GM23338 (cell line): ENCODE measurements around the gene GNG12. TPM values are rescaled to one million over a fixed set of nuclear protein-coding genes. Genes with fewer than 3 reads are reported as not detected.

ENCODE experiments used
- ATAC-seq: fragments of 200-7000 bp; cut with Tn5 transposase; 3 replicates; pipeline ENCODE4 v1.9.1; 2020
- DNase-seq: peaks from one replicate; pipeline ENCODE4 v3.0.0-alpha.2; 2015; ENCODE audit warnings: low spot score
- H2AFZ ChIP-seq: fragments of 200-600 bp; sonication (generic); 2 replicates; pipeline ENCODE4 v1.8.0; 2016; ENCODE audit warnings: antibody characterized with exemption, mild to moderate bottlenecking, moderate library complexity
- H3F3A ChIP-seq: fragments of 200-600 bp; sonication (generic); replicated peaks from 2 replicates; pipeline ENCODE4 v1.8.0; 2017; ENCODE audit warnings: antibody characterized with exemption, mixed run types, low read depth
- H3K27ac ChIP-seq: fragments of 200-600 bp; sonication (generic); 2 replicates; pipeline ENCODE4 v1.6.1; 2016; ENCODE audit warnings: low read depth
- H3K27me3 ChIP-seq: fragments of 200-600 bp; sonication (generic); 2 replicates; pipeline ENCODE4 v1.8.0; 2016; ENCODE audit warnings: mild to moderate bottlenecking, mixed run types, moderate library complexity; ENCODE audit not compliant: insufficient read depth
- H3K36me3 ChIP-seq: fragments of 200-600 bp; sonication (generic); 2 replicates; pipeline ENCODE4 v1.8.0; 2016; ENCODE audit warnings: mild to moderate bottlenecking; ENCODE audit not compliant: insufficient read depth
- H3K4me1 ChIP-seq: fragments of 200-600 bp; sonication (generic); 2 replicates; pipeline ENCODE4 v1.8.0; 2016; ENCODE audit warnings: mild to moderate bottlenecking, moderate library complexity; ENCODE audit not compliant: insufficient read depth
- H3K4me2 ChIP-seq: fragments of 200-600 bp; sonication (generic); 2 replicates; pipeline ENCODE4 v1.7.1; 2017; ENCODE audit warnings: mixed run types
- H3K4me3 ChIP-seq: fragments of 200-600 bp; sonication (generic); 2 replicates; pipeline ENCODE4 v1.6.1; 2016; ENCODE audit warnings: mixed run types
- H3K79me2 ChIP-seq: fragments of 200-600 bp; sonication (generic); replicated peaks from 2 replicates; pipeline ENCODE4 v1.8.0; 2017; ENCODE audit warnings: mild to moderate bottlenecking; ENCODE audit not compliant: insufficient read depth
- H3K9me2 ChIP-seq: fragments of 200-600 bp; sonication (generic); 2 replicates; pipeline ENCODE4 v1.8.0; 2017; ENCODE audit not compliant: insufficient read depth
- H4K20me1 ChIP-seq: fragments of 200-600 bp; sonication (generic); replicated peaks from 2 replicates; pipeline ENCODE4 v1.8.0; 2017; ENCODE audit warnings: mild to moderate bottlenecking; ENCODE audit not compliant: insufficient read depth
- H3K27ac Mint-ChIP-seq: 2 replicates; pipeline ENCODE4 v1.8.0; 2020; ENCODE audit warnings: inconsistent platforms, mild to moderate bottlenecking, moderate library complexity, mixed read lengths
- H3K27me3 Mint-ChIP-seq: 3 replicates; pipeline ENCODE4 v1.8.0; 2022; ENCODE audit warnings: low read depth, mild to moderate bottlenecking, moderate library complexity, mixed read lengths, inconsistent platforms; ENCODE audit not compliant: insufficient read depth, poor library complexity
- H3K36me3 Mint-ChIP-seq: 3 replicates; pipeline ENCODE4 v1.8.0; 2021; ENCODE audit warnings: low read depth, mild to moderate bottlenecking, inconsistent platforms, moderate library complexity, mixed read lengths
- H3K4me1 Mint-ChIP-seq: 3 replicates; pipeline ENCODE4 v1.8.0; 2020; ENCODE audit warnings: mild to moderate bottlenecking, inconsistent platforms, mixed read lengths
- H3K4me3 Mint-ChIP-seq: 3 replicates; pipeline ENCODE4 v1.8.0; 2021; ENCODE audit warnings: moderate library complexity, mild to moderate bottlenecking, inconsistent platforms, mixed read lengths
- H3K9me3 Mint-ChIP-seq: 3 replicates; pipeline ENCODE4 v1.8.0; 2020; ENCODE audit warnings: moderate library complexity, mild to moderate bottlenecking, inconsistent platforms, mixed read lengths
- CREB1 ChIP-seq: fragments of 250-450 bp; sonication (Bioruptor Pico); IDR thresholded peaks from 2 replicates; pipeline ENCODE4 v1.5.0; 2020; ENCODE audit warnings: low read depth, mild to moderate bottlenecking, moderate library complexity
- EZH2 ChIP-seq: fragments of 200-600 bp; sonication (generic); IDR thresholded peaks from one replicate; pipeline ENCODE4 v1.8.0; 2017; ENCODE audit warnings: antibody characterized with exemption, mild to moderate bottlenecking, low read depth; ENCODE audit not compliant: unreplicated experiment
- EZH2phosphoT487 ChIP-seq: fragments of 200-600 bp; sonication (generic); IDR thresholded peaks from one replicate; pipeline ENCODE4 v1.8.1; 2018; ENCODE audit warnings: antibody characterized with exemption; ENCODE audit not compliant: unreplicated experiment
- JUNB ChIP-seq: IDR thresholded peaks from one replicate; pipeline ENCODE4 v1.6.1; 2016; ENCODE audit warnings: antibody characterized with exemption; ENCODE audit not compliant: unreplicated experiment
- NANOG ChIP-seq: IDR thresholded peaks from 2 replicates; pipeline ENCODE4 v1.6.1; 2016; ENCODE audit warnings: antibody characterized with exemption, borderline replicate concordance
- POLR2AphosphoS5 ChIP-seq: IDR thresholded peaks from 2 replicates; pipeline ENCODE4 v1.6.1; 2016; ENCODE audit warnings: antibody characterized with exemption, low read depth
- STAT1 ChIP-seq: IDR thresholded peaks from one replicate; pipeline ENCODE4 v1.6.1; 2016; ENCODE audit warnings: antibody characterized with exemption; ENCODE audit not compliant: unreplicated experiment
- ZNF114 ChIP-seq: fragments of 250-450 bp; sonication (Bioruptor Pico); IDR thresholded peaks from 2 replicates; pipeline ENCODE4 v1.5.0; 2020; ENCODE audit warnings: mild to moderate bottlenecking, moderate library complexity
- ZNF331 ChIP-seq: fragments of 250-450 bp; sonication (Bioruptor Pico); IDR thresholded peaks from 2 replicates; pipeline ENCODE4 v1.5.0; 2020; ENCODE audit warnings: low read depth, mild to moderate bottlenecking, moderate library complexity
- polyA plus RNA-seq: library from polyadenylated mRNA; unstranded; fragments of >200 nt; fragmentation: Nextera tagmentation; extraction: Ambion mirVana; gene quantifications from 2 replicates; pipeline ENCODE4 v1.2.1, GENCODE V29; 2016
- total RNA-seq: library from RNA; depleted of rRNA; stranded (reverse); fragments of >200 nt; shearing (Covaris generic); gene quantifications from 2 replicates; pipeline ENCODE4 v1.2.3, GENCODE V29; 2014
- TF ChIP-seq, protein P1 (sequence below): fragments of 250-450 bp; sonication (Bioruptor Pico); IDR thresholded peaks from 2 replicates; pipeline ENCODE4 v1.5.0; 2020; ENCODE audit warnings: mild to moderate bottlenecking, moderate library complexity
- TF ChIP-seq, protein P2 (sequence below): IDR thresholded peaks from one replicate; pipeline ENCODE4 v1.6.1; 2018; ENCODE audit warnings: antibody characterized with exemption; ENCODE audit not compliant: unreplicated experiment
- TF ChIP-seq, protein P3 (sequence below), 2 experiments: fragments of 200-600 bp in 1 of 2; sonication (generic) in 1 of 2; conservative IDR thresholded peaks; 2 replicates each; pipeline versions ENCODE4 v1.5.1 to v1.6.1; 2016 to 2017; ENCODE audit warnings: antibody characterized with exemption in 2 of 2, low read depth in 2 of 2, mild to moderate bottlenecking in 2 of 2, moderate library complexity in 1 of 2
- TF ChIP-seq, protein P4 (sequence below): IDR thresholded peaks from 2 replicates; pipeline ENCODE4 v1.6.1; 2016; ENCODE audit warnings: antibody characterized with exemption

The GNG12 gene
- total and polyA plus RNA-seq, 2 experiments from 2014 or later: 13.4 to 33.0 TPM

DNA sequence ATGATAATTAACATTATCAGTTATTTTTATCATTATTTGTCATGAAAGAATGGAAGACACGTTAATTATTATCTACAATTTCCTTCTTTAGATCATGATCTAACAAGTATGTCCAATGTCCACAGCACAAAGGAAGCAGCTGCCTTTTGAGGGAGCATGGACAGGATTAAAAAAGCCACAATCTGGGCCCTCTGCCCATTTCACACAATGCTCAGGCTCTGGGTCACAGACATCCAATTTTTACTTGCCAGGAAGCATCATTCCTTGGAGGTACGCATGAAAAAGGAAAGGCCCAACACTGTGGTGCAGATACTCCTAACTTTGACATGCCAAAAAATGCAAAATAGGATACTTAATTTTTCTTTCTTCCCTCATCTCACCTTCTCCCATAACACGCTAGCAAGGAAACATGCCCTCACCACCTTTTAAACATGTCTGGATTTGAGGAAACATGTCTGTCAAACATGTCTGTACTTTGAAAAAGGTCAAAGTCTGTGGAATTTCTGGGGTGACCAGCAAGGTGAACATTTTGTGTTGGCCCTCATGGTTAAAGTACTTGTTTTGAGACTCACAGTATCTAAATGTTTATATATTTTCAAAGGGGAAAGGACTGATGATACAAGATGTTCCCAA, 108.2 kb downstream of the GNG12 start (continued):
- TF ChIP-seq STAT1 (no peak), ZNF331 (no peak)

DNA sequence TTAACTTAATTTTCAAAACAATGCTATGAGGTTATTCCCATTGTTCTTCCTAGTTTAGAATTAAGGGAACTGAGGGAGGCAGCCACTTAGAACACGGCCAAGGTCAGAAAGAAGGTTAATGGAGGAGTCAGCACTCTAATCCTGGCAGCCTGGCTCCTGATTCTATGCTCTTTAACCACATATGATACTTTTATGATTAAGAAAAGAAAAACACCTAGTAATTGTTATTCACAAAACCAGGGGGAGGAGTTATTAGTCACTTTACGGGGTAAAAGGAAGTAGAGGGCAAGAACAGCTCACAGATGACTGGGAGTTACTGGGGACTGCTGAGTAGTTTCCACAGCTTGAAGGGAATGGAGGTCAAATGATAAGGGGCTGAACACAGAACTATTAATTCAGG, 109.6 kb downstream of the GNG12 start:
- no peak overlapping the region for H3K4me3 ChIP-seq
- no peaks in the 10 kb centered on the region; the same call in 1 of the 2 replicates for H4K20me1 ChIP-seq
- no peak overlapping the region for H2AFZ ChIP-seq
- Mint-ChIP-seq H3K36me3 (no peaks in the 10 kb centered on the region), H3K4me1 (peaks cover 13% of the 10 kb centered on the region; the same call in 2 of the 3 replicates), H3K4me3 (no peak overlapping the region), H3K27me3 (no peaks in the 10 kb centered on the region), H3K9me3 (no peaks in the 10 kb centered on the region), H3K27ac (no peak overlapping the region)
- TF ChIP-seq EZH2 (no peak), EZH2phosphoT487 (no peak), STAT1 (no peak), NANOG (no peak), ZNF114 (CRISPR knock-in tag) (no peak), ZNF331 (no peak), CREB1 (no peak), JUNB (no peak), POLR2AphosphoS5 (no peak)
- TF ChIP-seq, protein P1, sequence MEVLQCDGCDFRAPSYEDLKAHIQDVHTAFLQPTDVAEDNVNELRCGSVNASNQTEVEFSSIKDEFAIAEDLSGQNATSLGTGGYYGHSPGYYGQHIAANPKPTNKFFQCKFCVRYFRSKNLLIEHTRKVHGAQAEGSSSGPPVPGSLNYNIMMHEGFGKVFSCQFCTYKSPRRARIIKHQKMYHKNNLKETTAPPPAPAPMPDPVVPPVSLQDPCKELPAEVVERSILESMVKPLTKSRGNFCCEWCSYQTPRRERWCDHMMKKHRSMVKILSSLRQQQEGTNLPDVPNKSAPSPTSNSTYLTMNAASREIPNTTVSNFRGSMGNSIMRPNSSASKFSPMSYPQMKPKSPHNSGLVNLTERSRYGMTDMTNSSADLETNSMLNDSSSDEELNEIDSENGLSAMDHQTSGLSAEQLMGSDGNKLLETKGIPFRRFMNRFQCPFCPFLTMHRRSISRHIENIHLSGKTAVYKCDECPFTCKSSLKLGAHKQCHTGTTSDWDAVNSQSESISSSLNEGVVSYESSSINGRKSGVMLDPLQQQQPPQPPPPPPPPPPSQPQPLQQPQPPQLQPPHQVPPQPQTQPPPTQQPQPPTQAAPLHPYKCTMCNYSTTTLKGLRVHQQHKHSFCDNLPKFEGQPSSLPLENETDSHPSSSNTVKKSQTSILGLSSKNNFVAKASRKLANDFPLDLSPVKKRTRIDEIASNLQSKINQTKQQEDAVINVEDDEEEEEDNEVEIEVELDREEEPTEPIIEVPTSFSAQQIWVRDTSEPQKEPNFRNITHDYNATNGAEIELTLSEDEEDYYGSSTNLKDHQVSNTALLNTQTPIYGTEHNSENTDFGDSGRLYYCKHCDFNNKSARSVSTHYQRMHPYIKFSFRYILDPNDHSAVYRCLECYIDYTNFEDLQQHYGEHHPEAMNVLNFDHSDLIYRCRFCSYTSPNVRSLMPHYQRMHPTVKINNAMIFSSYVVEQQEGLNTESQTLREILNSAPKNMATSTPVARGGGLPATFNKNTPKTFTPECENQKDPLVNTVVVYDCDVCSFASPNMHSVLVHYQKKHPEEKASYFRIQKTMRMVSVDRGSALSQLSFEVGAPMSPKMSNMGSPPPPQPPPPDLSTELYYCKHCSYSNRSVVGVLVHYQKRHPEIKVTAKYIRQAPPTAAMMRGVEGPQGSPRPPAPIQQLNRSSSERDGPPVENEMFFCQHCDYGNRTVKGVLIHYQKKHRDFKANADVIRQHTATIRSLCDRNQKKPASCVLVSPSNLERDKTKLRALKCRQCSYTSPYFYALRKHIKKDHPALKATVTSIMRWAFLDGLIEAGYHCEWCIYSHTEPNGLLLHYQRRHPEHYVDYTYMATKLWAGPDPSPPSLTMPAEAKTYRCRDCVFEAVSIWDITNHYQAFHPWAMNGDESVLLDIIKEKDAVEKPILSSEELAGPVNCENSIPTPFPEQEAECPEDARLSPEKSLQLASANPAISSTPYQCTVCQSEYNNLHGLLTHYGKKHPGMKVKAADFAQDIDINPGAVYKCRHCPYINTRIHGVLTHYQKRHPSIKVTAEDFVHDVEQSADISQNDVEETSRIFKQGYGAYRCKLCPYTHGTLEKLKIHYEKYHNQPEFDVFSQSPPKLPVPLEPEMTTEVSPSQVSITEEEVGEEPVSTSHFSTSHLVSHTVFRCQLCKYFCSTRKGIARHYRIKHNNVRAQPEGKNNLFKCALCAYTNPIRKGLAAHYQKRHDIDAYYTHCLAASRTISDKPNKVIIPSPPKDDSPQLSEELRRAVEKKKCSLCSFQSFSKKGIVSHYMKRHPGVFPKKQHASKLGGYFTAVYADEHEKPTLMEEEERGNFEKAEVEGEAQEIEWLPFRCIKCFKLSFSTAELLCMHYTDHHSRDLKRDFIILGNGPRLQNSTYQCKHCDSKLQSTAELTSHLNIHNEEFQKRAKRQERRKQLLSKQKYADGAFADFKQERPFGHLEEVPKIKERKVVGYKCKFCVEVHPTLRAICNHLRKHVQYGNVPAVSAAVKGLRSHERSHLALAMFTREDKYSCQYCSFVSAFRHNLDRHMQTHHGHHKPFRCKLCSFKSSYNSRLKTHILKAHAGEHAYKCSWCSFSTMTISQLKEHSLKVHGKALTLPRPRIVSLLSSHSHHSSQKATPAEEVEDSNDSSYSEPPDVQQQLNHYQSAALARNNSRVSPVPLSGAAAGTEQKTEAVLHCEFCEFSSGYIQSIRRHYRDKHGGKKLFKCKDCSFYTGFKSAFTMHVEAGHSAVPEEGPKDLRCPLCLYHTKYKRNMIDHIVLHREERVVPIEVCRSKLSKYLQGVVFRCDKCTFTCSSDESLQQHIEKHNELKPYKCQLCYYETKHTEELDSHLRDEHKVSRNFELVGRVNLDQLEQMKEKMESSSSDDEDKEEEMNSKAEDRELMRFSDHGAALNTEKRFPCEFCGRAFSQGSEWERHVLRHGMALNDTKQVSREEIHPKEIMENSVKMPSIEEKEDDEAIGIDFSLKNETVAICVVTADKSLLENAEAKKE: no peak
- TF ChIP-seq, protein P2, sequence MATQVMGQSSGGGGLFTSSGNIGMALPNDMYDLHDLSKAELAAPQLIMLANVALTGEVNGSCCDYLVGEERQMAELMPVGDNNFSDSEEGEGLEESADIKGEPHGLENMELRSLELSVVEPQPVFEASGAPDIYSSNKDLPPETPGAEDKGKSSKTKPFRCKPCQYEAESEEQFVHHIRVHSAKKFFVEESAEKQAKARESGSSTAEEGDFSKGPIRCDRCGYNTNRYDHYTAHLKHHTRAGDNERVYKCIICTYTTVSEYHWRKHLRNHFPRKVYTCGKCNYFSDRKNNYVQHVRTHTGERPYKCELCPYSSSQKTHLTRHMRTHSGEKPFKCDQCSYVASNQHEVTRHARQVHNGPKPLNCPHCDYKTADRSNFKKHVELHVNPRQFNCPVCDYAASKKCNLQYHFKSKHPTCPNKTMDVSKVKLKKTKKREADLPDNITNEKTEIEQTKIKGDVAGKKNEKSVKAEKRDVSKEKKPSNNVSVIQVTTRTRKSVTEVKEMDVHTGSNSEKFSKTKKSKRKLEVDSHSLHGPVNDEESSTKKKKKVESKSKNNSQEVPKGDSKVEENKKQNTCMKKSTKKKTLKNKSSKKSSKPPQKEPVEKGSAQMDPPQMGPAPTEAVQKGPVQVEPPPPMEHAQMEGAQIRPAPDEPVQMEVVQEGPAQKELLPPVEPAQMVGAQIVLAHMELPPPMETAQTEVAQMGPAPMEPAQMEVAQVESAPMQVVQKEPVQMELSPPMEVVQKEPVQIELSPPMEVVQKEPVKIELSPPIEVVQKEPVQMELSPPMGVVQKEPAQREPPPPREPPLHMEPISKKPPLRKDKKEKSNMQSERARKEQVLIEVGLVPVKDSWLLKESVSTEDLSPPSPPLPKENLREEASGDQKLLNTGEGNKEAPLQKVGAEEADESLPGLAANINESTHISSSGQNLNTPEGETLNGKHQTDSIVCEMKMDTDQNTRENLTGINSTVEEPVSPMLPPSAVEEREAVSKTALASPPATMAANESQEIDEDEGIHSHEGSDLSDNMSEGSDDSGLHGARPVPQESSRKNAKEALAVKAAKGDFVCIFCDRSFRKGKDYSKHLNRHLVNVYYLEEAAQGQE: no peak
- TF ChIP-seq, protein P3, sequence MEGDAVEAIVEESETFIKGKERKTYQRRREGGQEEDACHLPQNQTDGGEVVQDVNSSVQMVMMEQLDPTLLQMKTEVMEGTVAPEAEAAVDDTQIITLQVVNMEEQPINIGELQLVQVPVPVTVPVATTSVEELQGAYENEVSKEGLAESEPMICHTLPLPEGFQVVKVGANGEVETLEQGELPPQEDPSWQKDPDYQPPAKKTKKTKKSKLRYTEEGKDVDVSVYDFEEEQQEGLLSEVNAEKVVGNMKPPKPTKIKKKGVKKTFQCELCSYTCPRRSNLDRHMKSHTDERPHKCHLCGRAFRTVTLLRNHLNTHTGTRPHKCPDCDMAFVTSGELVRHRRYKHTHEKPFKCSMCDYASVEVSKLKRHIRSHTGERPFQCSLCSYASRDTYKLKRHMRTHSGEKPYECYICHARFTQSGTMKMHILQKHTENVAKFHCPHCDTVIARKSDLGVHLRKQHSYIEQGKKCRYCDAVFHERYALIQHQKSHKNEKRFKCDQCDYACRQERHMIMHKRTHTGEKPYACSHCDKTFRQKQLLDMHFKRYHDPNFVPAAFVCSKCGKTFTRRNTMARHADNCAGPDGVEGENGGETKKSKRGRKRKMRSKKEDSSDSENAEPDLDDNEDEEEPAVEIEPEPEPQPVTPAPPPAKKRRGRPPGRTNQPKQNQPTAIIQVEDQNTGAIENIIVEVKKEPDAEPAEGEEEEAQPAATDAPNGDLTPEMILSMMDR (conservative IDR thresholded peaks at IDR 0.05; ENCODE audit: low read depth in 2 of 2): no peak
- TF ChIP-seq, protein P4, sequence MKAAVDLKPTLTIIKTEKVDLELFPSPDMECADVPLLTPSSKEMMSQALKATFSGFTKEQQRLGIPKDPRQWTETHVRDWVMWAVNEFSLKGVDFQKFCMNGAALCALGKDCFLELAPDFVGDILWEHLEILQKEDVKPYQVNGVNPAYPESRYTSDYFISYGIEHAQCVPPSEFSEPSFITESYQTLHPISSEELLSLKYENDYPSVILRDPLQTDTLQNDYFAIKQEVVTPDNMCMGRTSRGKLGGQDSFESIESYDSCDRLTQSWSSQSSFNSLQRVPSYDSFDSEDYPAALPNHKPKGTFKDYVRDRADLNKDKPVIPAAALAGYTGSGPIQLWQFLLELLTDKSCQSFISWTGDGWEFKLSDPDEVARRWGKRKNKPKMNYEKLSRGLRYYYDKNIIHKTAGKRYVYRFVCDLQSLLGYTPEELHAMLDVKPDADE: no peak
- ATAC-seq (no peak), DNase-seq (no peak)
- H3K27me3 ChIP-seq: no peaks in the 10 kb centered on the region
- 0 out of 2 replicates have a peak overlapping the region, but pooled peaks have one; percentile 7 for H3K4me2 ChIP-seq
- H3K79me2 ChIP-seq: no peaks in the 10 kb centered on the region
- H3F3A ChIP-seq: no peaks in the 10 kb centered on the region
- no peak overlapping the region for H3K27ac ChIP-seq
- H3K36me3 ChIP-seq: no peaks in the 10 kb centered on the region
- peaks cover 19% of the 10 kb centered on the region for H3K4me1 ChIP-seq
- H3K9me2 ChIP-seq: no peaks in the 10 kb centered on the region
